Measurements from ENCODE around the gene SUCLG2. TPM values are rescaled to one million over a fixed set of nuclear protein-coding genes. Genes with fewer than 3 reads are reported as not detected.

Gene SUCLG2
- total RNA-seq, 1 donor from 2014 or later, result 20.8 TPM

DNA sequence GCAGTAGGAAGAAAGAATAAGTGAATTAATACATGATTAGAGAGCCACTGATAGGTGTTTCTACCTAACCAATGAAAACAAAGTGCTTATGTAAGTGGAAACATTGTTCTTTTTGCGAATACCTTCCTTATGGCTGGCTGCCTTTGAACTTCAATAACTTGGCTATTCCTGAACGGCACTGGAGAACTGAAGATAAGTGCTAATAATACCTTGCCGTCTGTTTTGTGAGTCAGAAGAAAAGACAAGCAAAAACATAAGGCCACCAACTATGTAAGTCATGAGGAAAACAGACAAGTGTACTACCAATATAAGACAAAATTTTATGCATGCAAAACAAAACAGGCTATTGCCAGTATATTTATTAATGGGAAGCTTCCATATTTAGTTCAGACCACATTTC is 160.6 kb downstream of the SUCLG2 start:
- Mint-ChIP-seq H3K36me3 (ENCODE audit: low read depth, unreplicated experiment) (peaks cover 4% of the 10 kb centered on the region), H3K27me3 (ENCODE audit: low read depth, unreplicated experiment) (no peaks in the 10 kb centered on the region), H3K27ac (ENCODE audit: unreplicated experiment) (no peak overlapping the region), H3K4me3 (ENCODE audit: unreplicated experiment) (no peak overlapping the region), H3K9me3 (ENCODE audit: unreplicated experiment) (no peaks in the 10 kb centered on the region), H3K4me1 (ENCODE audit: low read depth, unreplicated experiment) (peaks cover 5% of the 10 kb centered on the region)
- H3K36me3 ChIP-seq (ENCODE audit: insufficient read depth, low read length), result peaks cover 5% of the 10 kb centered on the region
- no peaks in the 10 kb centered on the region for H3K27me3 ChIP-seq (ENCODE audit: insufficient read depth, low read length)
- H4K20me1 ChIP-seq (ENCODE audit: insufficient read depth, low read length), result no peaks in the 10 kb centered on the region
- no peak overlapping the region for H3K4me2 ChIP-seq (ENCODE audit: low read length)
- TF ChIP-seq, protein P1, sequence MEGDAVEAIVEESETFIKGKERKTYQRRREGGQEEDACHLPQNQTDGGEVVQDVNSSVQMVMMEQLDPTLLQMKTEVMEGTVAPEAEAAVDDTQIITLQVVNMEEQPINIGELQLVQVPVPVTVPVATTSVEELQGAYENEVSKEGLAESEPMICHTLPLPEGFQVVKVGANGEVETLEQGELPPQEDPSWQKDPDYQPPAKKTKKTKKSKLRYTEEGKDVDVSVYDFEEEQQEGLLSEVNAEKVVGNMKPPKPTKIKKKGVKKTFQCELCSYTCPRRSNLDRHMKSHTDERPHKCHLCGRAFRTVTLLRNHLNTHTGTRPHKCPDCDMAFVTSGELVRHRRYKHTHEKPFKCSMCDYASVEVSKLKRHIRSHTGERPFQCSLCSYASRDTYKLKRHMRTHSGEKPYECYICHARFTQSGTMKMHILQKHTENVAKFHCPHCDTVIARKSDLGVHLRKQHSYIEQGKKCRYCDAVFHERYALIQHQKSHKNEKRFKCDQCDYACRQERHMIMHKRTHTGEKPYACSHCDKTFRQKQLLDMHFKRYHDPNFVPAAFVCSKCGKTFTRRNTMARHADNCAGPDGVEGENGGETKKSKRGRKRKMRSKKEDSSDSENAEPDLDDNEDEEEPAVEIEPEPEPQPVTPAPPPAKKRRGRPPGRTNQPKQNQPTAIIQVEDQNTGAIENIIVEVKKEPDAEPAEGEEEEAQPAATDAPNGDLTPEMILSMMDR (IDR thresholded peaks at IDR 0.05; ENCODE audit: insufficient read depth, low read depth, low read length), result no peak
- no peak for TF ChIP-seq EZH2 (IDR thresholded peaks at IDR 0.05; ENCODE audit: insufficient read depth, low read length)
- H2AFZ ChIP-seq (ENCODE audit: low read depth, low read length), result no peak overlapping the region
- DNase-seq (ENCODE audit: low read depth) (no peak), FAIRE-seq (peak; percentile 5)
- H3K27ac ChIP-seq (ENCODE audit: low read depth, low read length), result no peak overlapping the region
- H3K79me2 ChIP-seq (ENCODE audit: insufficient read depth, low read length), result no peaks in the 10 kb centered on the region
- H3K4me1 ChIP-seq (ENCODE audit: insufficient read depth, low read length), result no peaks in the 10 kb centered on the region
- no peaks in the 10 kb centered on the region for H3K9me3 ChIP-seq (ENCODE audit: insufficient read depth, low read depth, low read length)
- H3K4me3 ChIP-seq (ENCODE audit: insufficient read depth, low read depth, low read length), result no peak overlapping the region
- H3K9ac ChIP-seq (ENCODE audit: low read length), result no peak overlapping the region

DNA sequence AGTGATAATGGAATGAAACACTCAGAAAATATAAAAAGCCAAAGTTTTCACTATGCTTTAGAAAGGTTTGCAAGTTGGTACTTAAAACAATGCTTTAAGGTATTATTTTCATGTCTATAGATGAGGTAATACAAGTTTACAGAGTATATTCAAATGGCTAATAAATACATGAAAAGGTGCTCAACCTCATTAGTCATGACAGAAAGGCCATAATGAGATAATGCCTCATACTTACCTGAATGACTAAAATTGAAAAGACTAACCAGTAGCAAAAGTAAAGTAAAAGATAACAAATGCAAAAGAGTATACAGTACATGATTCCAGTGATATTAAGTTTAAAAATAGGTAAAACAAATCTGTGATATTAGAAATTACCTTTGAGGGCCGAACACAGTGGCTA is 163.8 kb downstream of the SUCLG2 start:
- DNase-seq (ENCODE audit: low read depth), result no peak
- Histone ChIP-seq H3K9ac (ENCODE audit: low read length) (no peak overlapping the region), H3K4me3 (ENCODE audit: insufficient read depth, low read depth, low read length) (no peak overlapping the region), H3K4me1 (ENCODE audit: insufficient read depth, low read length) (no peaks in the 10 kb centered on the region), H3K27me3 (ENCODE audit: insufficient read depth, low read length) (no peaks in the 10 kb centered on the region), H3K27ac (ENCODE audit: low read depth, low read length) (no peak overlapping the region), H3K36me3 (ENCODE audit: insufficient read depth, low read length) (peaks cover 5% of the 10 kb centered on the region), H4K20me1 (ENCODE audit: insufficient read depth, low read length) (no peaks in the 10 kb centered on the region), H3K79me2 (ENCODE audit: insufficient read depth, low read length) (no peaks in the 10 kb centered on the region), H2AFZ (ENCODE audit: low read depth, low read length) (no peak overlapping the region), H3K9me3 (ENCODE audit: insufficient read depth, low read depth, low read length) (no peaks in the 10 kb centered on the region), H3K4me2 (ENCODE audit: low read length) (no peak overlapping the region)
- Mint-ChIP-seq H3K27me3 (ENCODE audit: low read depth, unreplicated experiment) (no peaks in the 10 kb centered on the region), H3K36me3 (ENCODE audit: low read depth, unreplicated experiment) (peaks cover 1% of the 10 kb centered on the region), H3K27ac (ENCODE audit: unreplicated experiment) (no peak overlapping the region), H3K4me1 (ENCODE audit: low read depth, unreplicated experiment) (peaks cover 5% of the 10 kb centered on the region), H3K4me3 (ENCODE audit: unreplicated experiment) (no peak overlapping the region), H3K9me3 (ENCODE audit: unreplicated experiment) (no peaks in the 10 kb centered on the region)
- no peak for FAIRE-seq
- TF ChIP-seq EZH2 (IDR thresholded peaks at IDR 0.05; ENCODE audit: insufficient read depth, low read length), result no peak
- TF ChIP-seq, protein P1 (IDR thresholded peaks at IDR 0.05; ENCODE audit: insufficient read depth, low read depth, low read length), result no peak

DNA sequence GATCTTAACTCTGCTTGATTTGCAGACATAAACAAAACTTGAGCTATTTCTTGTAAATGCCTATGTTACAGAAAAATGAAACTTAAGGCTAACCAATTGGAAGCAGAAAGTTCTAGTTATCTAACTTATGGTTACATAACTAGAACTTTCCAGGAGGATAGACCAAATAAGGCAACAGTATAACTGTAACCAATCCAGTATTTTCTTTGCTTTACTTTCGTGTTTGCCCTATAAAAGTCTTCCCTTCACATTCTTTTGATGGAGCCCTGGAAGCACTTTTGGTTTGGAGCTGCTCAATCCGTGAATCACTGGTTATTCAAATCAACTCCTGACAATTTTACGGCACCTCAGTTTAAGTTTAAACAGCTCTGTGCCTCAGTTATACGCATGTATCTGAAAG is 164.6 kb downstream of the SUCLG2 start:
- no peak overlapping the region for H3K27ac Mint-ChIP-seq (ENCODE audit: unreplicated experiment)
- FAIRE-seq, result no peak

More for the DNA sequence above, 164.6 kb downstream of the SUCLG2 start:
- Mint-ChIP-seq H3K4me1 (ENCODE audit: low read depth, unreplicated experiment) (peaks cover 5% of the 10 kb centered on the region), H3K27me3 (ENCODE audit: low read depth, unreplicated experiment) (no peaks in the 10 kb centered on the region), H3K36me3 (ENCODE audit: low read depth, unreplicated experiment) (no peaks in the 10 kb centered on the region), H3K9me3 (ENCODE audit: unreplicated experiment) (no peaks in the 10 kb centered on the region), H3K4me3 (ENCODE audit: unreplicated experiment) (no peak overlapping the region)
- peak; percentile 51 for DNase-seq (ENCODE audit: low read depth)
- no peak overlapping the region for H3K4me3 ChIP-seq (ENCODE audit: insufficient read depth, low read depth, low read length)
- H3K79me2 ChIP-seq (ENCODE audit: insufficient read depth, low read length), result no peaks in the 10 kb centered on the region
- H3K36me3 ChIP-seq (ENCODE audit: insufficient read depth, low read length), result peaks cover 5% of the 10 kb centered on the region
- no peak overlapping the region for H3K27ac ChIP-seq (ENCODE audit: low read depth, low read length)
- no peaks in the 10 kb centered on the region for H3K4me1 ChIP-seq (ENCODE audit: insufficient read depth, low read length)
- no peak overlapping the region for H3K4me2 ChIP-seq (ENCODE audit: low read length)
- H3K9ac ChIP-seq (ENCODE audit: low read length), result no peak overlapping the region
- H4K20me1 ChIP-seq (ENCODE audit: insufficient read depth, low read length), result no peaks in the 10 kb centered on the region
- no peaks in the 10 kb centered on the region for H3K9me3 ChIP-seq (ENCODE audit: insufficient read depth, low read depth, low read length)
- TF ChIP-seq EZH2 (IDR thresholded peaks at IDR 0.05; ENCODE audit: insufficient read depth, low read length), result no peak
- TF ChIP-seq, protein P1 (IDR thresholded peaks at IDR 0.05; ENCODE audit: insufficient read depth, low read depth, low read length), result no peak
- no peak overlapping the region for H2AFZ ChIP-seq (ENCODE audit: low read depth, low read length)
- H3K27me3 ChIP-seq (ENCODE audit: insufficient read depth, low read length), result no peaks in the 10 kb centered on the region
